ENCODE results near the gene LHCGR. TPM values are rescaled to one million over a fixed set of nuclear protein-coding genes. Genes with fewer than 3 reads are reported as not detected.

Gene LHCGR
- polyA plus RNA-seq, 1 experiment = not detected

GRCh38 chr2:48693066-48693465 lies 62.5 kb downstream of the LHCGR start:
- DNase-seq (ENCODE audit: low read depth) = no peak
- Histone ChIP-seq H3K27me3 (ENCODE audit: control insufficient read depth, insufficient read depth, low read length) (no peaks in the 10 kb centered on the region), H3K36me3 (ENCODE audit: control insufficient read depth, insufficient read depth, low read length) (no peaks in the 10 kb centered on the region), H3K4me3 (ENCODE audit: low read depth, low read length) (no peak overlapping the region)
- TF ChIP-seq CTCF (IDR thresholded peaks at IDR 0.05; ENCODE audit: insufficient read depth, low read depth, low read length) = no peak
- ChIA-PET POLR2A (no interaction called here), CTCF (no interaction called here)

GRCh38 chr2:48691935-48692691 lies 63.4 kb downstream of the LHCGR start:
- DNase-seq (ENCODE audit: low read depth) = no peak
- no peak overlapping the region for H3K4me3 ChIP-seq (ENCODE audit: low read depth, low read length)
- TF ChIP-seq CTCF (IDR thresholded peaks at IDR 0.05; ENCODE audit: insufficient read depth, low read depth, low read length) = no peak
- H3K36me3 ChIP-seq (ENCODE audit: control insufficient read depth, insufficient read depth, low read length) = no peaks in the 10 kb centered on the region
- H3K27me3 ChIP-seq (ENCODE audit: control insufficient read depth, insufficient read depth, low read length) = no peaks in the 10 kb centered on the region
- ChIA-PET POLR2A (no interaction called here), CTCF (no interaction called here)

- no peak overlapping the region for H3K4me3 ChIP-seq (ENCODE audit: low read depth, low read length)
- POLR2A ChIA-PET = no interaction called here
- no peaks in the 10 kb centered on the region for H3K36me3 ChIP-seq (ENCODE audit: control insufficient read depth, insufficient read depth, low read length)
- CTCF ChIA-PET = interaction anchor here (1.3 kb wide), 1 partner anchor 35 kb away, joined by 4 read pairs; no protein-coding TSS in a partner anchor
- H3K27me3 ChIP-seq (ENCODE audit: control insufficient read depth, insufficient read depth, low read length) = no peaks in the 10 kb centered on the region
- no peak for TF ChIP-seq CTCF (IDR thresholded peaks at IDR 0.05; ENCODE audit: insufficient read depth, low read depth, low read length)
- DNase-seq (ENCODE audit: low read depth) = no peak
Measured at GRCh38 chr2:48685126-48685525, 70.4 kb downstream of the LHCGR start.

GRCh38 chr2:48677450-48677849 lies 78.1 kb downstream of the LHCGR start:
- Histone ChIP-seq H3K36me3 (ENCODE audit: control insufficient read depth, insufficient read depth, low read length) (no peaks in the 10 kb centered on the region), H3K27me3 (ENCODE audit: control insufficient read depth, insufficient read depth, low read length) (no peaks in the 10 kb centered on the region), H3K4me3 (ENCODE audit: low read depth, low read length) (no peak overlapping the region)
- POLR2A ChIA-PET = no interaction called here
- no peak for TF ChIP-seq CTCF (IDR thresholded peaks at IDR 0.05; ENCODE audit: insufficient read depth, low read depth, low read length)
- DNase-seq (ENCODE audit: low read depth) = no peak
- CTCF ChIA-PET = no interaction called here

- no peak for TF ChIP-seq CTCF (IDR thresholded peaks at IDR 0.05; ENCODE audit: insufficient read depth, low read depth, low read length)
- H3K27me3 ChIP-seq (ENCODE audit: control insufficient read depth, insufficient read depth, low read length) = no peaks in the 10 kb centered on the region
- DNase-seq (ENCODE audit: low read depth) = no peak
- H3K36me3 ChIP-seq (ENCODE audit: control insufficient read depth, insufficient read depth, low read length) = no peaks in the 10 kb centered on the region
- H3K4me3 ChIP-seq (ENCODE audit: low read depth, low read length) = no peak overlapping the region
- POLR2A ChIA-PET = no interaction called here
- CTCF ChIA-PET = no interaction called here
Measured at GRCh38 chr2:48674933-48675332, 80.6 kb downstream of the LHCGR start.
